ENCODE data around the gene SLC2A10.

The SLC2A10 gene

GRCh38 chr20:46690219-46691106, 19.0 kb upstream of the SLC2A10 start:
- Histone ChIP-seq H3K27me3 (ENCODE audit: low read depth, low read length) (no peaks in the 10 kb centered on the region), H3K4me1 (ENCODE audit: low read length) (peaks cover 20% of the 10 kb centered on the region), H3K9me3 (ENCODE audit: insufficient read depth, low read length) (no peaks in the 10 kb centered on the region), H3K9ac (ENCODE audit: low read length) (peak overlapping the region; percentile 72), H3K36me3 (replicated peaks; ENCODE audit: low read depth, low read length) (peaks cover 19% of the 10 kb centered on the region), H2AFZ (ENCODE audit: low read depth, low read length) (peak overlapping the region; percentile 79; the same call in 1 of the 2 replicates), H4K20me1 (ENCODE audit: insufficient read depth, low read length) (peaks cover 22% of the 10 kb centered on the region), H3K79me2 (ENCODE audit: low read length) (peaks cover 39% of the 10 kb centered on the region), H3K27ac (ENCODE audit: low read length) (peak overlapping the region; percentile 41; the same call in 1 of the 2 replicates), H3K4me2 (ENCODE audit: low read length) (peak overlapping the region; percentile 81), H3K4me3 (ENCODE audit: low read length) (peak overlapping the region; percentile 79)
- no peak for TF ChIP-seq CTCF (IDR thresholded peaks at IDR 0.05; ENCODE audit: low read depth, low read length)
- TF ChIP-seq EZH2phosphoT487 (IDR thresholded peaks at IDR 0.05; ENCODE audit: low read depth), result no peak

GRCh38 chr20:46691196-46691595, 18.3 kb upstream of the SLC2A10 start:
- peaks cover 22% of the 10 kb centered on the region for H4K20me1 ChIP-seq (ENCODE audit: insufficient read depth, low read length)
- no peak overlapping the region for H3K4me2 ChIP-seq (ENCODE audit: low read length)
- no peaks in the 10 kb centered on the region for H3K9me3 ChIP-seq (ENCODE audit: insufficient read depth, low read length)
- H3K4me3 ChIP-seq (ENCODE audit: low read length), result no peak overlapping the region
- no peaks in the 10 kb centered on the region for H3K27me3 ChIP-seq (ENCODE audit: low read depth, low read length)
- no peak for TF ChIP-seq CTCF (IDR thresholded peaks at IDR 0.05; ENCODE audit: low read depth, low read length)
- TF ChIP-seq EZH2phosphoT487 (IDR thresholded peaks at IDR 0.05; ENCODE audit: low read depth), result no peak
- H3K36me3 ChIP-seq (replicated peaks; ENCODE audit: low read depth, low read length), result peaks cover 11% of the 10 kb centered on the region
- no peak overlapping the region for H3K27ac ChIP-seq (ENCODE audit: low read length)
- peaks cover 32% of the 10 kb centered on the region for H3K79me2 ChIP-seq (ENCODE audit: low read length)
- no peak overlapping the region for H2AFZ ChIP-seq (ENCODE audit: low read depth, low read length)
- no peak overlapping the region for H3K9ac ChIP-seq (ENCODE audit: low read length)
- H3K4me1 ChIP-seq (ENCODE audit: low read length), result peaks cover 20% of the 10 kb centered on the region

- Histone ChIP-seq H3K4me1 (ENCODE audit: low read length) (peaks cover 11% of the 10 kb centered on the region), H4K20me1 (ENCODE audit: insufficient read depth, low read length) (no peaks in the 10 kb centered on the region), H3K4me3 (ENCODE audit: low read length) (no peak overlapping the region), H3K27me3 (ENCODE audit: low read depth, low read length) (0 out of 2 replicates have a peak, but pooled peaks cover under 1% of the 10 kb centered on the region), H3K9me3 (ENCODE audit: insufficient read depth, low read length) (no peaks in the 10 kb centered on the region), H3K27ac (ENCODE audit: low read length) (no peak overlapping the region), H3K79me2 (ENCODE audit: low read length) (no peaks in the 10 kb centered on the region), H2AFZ (ENCODE audit: low read depth, low read length) (peak overlapping the region; percentile 43), H3K9ac (ENCODE audit: low read length) (no peak overlapping the region), H3K4me2 (ENCODE audit: low read length) (peak overlapping the region; percentile 5; the same call in 1 of the 2 replicates), H3K36me3 (replicated peaks; ENCODE audit: low read depth, low read length) (no peaks in the 10 kb centered on the region)
- TF ChIP-seq CTCF (IDR thresholded peaks at IDR 0.05; ENCODE audit: low read depth, low read length), result no peak
- no peak for TF ChIP-seq EZH2phosphoT487 (IDR thresholded peaks at IDR 0.05; ENCODE audit: low read depth)
These were observed 15.0 kb upstream of the SLC2A10 start for GRCh38 chr20:46694484-46694883.

- Histone ChIP-seq H3K4me3 (ENCODE audit: low read length) (no peak overlapping the region), H2AFZ (ENCODE audit: low read depth, low read length) (no peak overlapping the region), H4K20me1 (ENCODE audit: insufficient read depth, low read length) (no peaks in the 10 kb centered on the region), H3K9me3 (ENCODE audit: insufficient read depth, low read length) (no peaks in the 10 kb centered on the region), H3K79me2 (ENCODE audit: low read length) (no peaks in the 10 kb centered on the region), H3K27me3 (ENCODE audit: low read depth, low read length) (0 out of 2 replicates have a peak, but pooled peaks cover 5% of the 10 kb centered on the region), H3K27ac (ENCODE audit: low read length) (no peak overlapping the region), H3K36me3 (replicated peaks; ENCODE audit: low read depth, low read length) (no peaks in the 10 kb centered on the region), H3K4me2 (ENCODE audit: low read length) (no peak overlapping the region), H3K9ac (ENCODE audit: low read length) (no peak overlapping the region), H3K4me1 (ENCODE audit: low read length) (peaks cover 6% of the 10 kb centered on the region; the same call in 1 of the 2 replicates)
- TF ChIP-seq CTCF (IDR thresholded peaks at IDR 0.05; ENCODE audit: low read depth, low read length), result no peak
- no peak for TF ChIP-seq EZH2phosphoT487 (IDR thresholded peaks at IDR 0.05; ENCODE audit: low read depth)
These were observed 13.6 kb upstream of the SLC2A10 start for GRCh38 chr20:46695892-46696291.

All from OCI-LY3 (cell line).